HG03045 (cell line): Measurements from ENCODE around the gene ZNF438.

ENCODE experiments used
- ATAC-seq: cut with Tn5 transposase; IDR thresholded peaks from one replicate; pipeline ENCODE4 v1.9.1; 2021; ENCODE audit warnings: mild to moderate bottlenecking, moderate library complexity; ENCODE audit not compliant: unreplicated experiment

ZNF438 gene

GRCh38 chr10:30853066-30853465 is 178.6 kb downstream of the ZNF438 start:
- ATAC-seq = no peak

GRCh38 chr10:30850776-30851175 is 180.9 kb downstream of the ZNF438 start:
- ATAC-seq = no peak

- no peak for ATAC-seq
Measured at GRCh38 chr10:30849231-30850035, 182.2 kb downstream of the ZNF438 start.

GRCh38 chr10:30848396-30849032 is 183.2 kb downstream of the ZNF438 start:
- no peak for ATAC-seq

- ATAC-seq = no peak
Measured at GRCh38 chr10:30847642-30848041, 184.0 kb downstream of the ZNF438 start.

GRCh38 chr10:30847199-30847598 is 184.5 kb downstream of the ZNF438 start:
- ATAC-seq = no peak

- ATAC-seq = no peak
Measured at GRCh38 chr10:30846710-30847109, 185.0 kb downstream of the ZNF438 start.

- no peak for ATAC-seq
Measured at GRCh38 chr10:30842894-30843293, 188.8 kb downstream of the ZNF438 start.

- no peak for ATAC-seq
Measured at GRCh38 chr10:30842185-30842584, 189.5 kb downstream of the ZNF438 start.

- ATAC-seq = no peak
Measured at GRCh38 chr10:30840395-30841050, 191.1 kb downstream of the ZNF438 start.

GRCh38 chr10:30839652-30840051 is 192.0 kb downstream of the ZNF438 start:
- ATAC-seq = no peak

GRCh38 chr10:30836406-30836805 is 195.3 kb downstream of the ZNF438 start:
- ATAC-seq = no peak

GRCh38 chr10:30835146-30835545 is 196.5 kb downstream of the ZNF438 start:
- ATAC-seq = no peak

- ATAC-seq = no peak
Measured at GRCh38 chr10:30834651-30835050, 197.0 kb downstream of the ZNF438 start.

- no peak for ATAC-seq
Measured at GRCh38 chr10:30834153-30834552, 197.5 kb downstream of the ZNF438 start.

GRCh38 chr10:30833628-30833970 is 198.1 kb downstream of the ZNF438 start:
- ATAC-seq = no peak

- ATAC-seq = no peak
Measured at GRCh38 chr10:30832749-30833627, 198.7 kb downstream of the ZNF438 start.

- no peak for ATAC-seq
Measured at GRCh38 chr10:30832001-30832748, 199.5 kb downstream of the ZNF438 start.

GRCh38 chr10:30831426-30831825 is 200.2 kb downstream of the ZNF438 start:
- ATAC-seq = no peak
